ENCODE results near the gene OR6C76.
"Not testable (repeated sequence)": the region's sequence is repeated elsewhere in the genome, so short reads cannot be mapped to it uniquely, and the experiment has no call there.

OR6C76 gene

GRCh38 chr12:55448825-55449224 is 22.8 kb downstream of the OR6C76 start:
- no peak for DNase-seq (ENCODE audit: low read depth, low spot score)
- H3K4me3 ChIP-seq (ENCODE audit: low read length), result no peak overlapping the region

GRCh38 chr12:55464926-55465325 is 38.9 kb downstream of the OR6C76 start:
- not testable (repeated sequence) for DNase-seq (ENCODE audit: low read depth, low spot score); H3K4me3 ChIP-seq (ENCODE audit: low read length)

GRCh38 chr12:55467836-55468235 is 41.8 kb downstream of the OR6C76 start:
- DNase-seq (ENCODE audit: low read depth, low spot score), result no peak
- no peak overlapping the region for H3K4me3 ChIP-seq (ENCODE audit: low read length)

GRCh38 chr12:55469291-55469690 is 43.2 kb downstream of the OR6C76 start:
- DNase-seq (ENCODE audit: low read depth, low spot score), result no peak
- no peak overlapping the region for H3K4me3 ChIP-seq (ENCODE audit: low read length)

GRCh38 chr12:55470088-55470829 is 44.2 kb downstream of the OR6C76 start, which contains the start of gene OR6C70:
OR6C70 (minus strand) TSS chr12:55470138; CDS start chr12:55470138, 0 bp downstream.
- DNase-seq (ENCODE audit: low read depth, low spot score), result no peak
- no peak within 1 kb of the TSS for H3K4me3 ChIP-seq (ENCODE audit: low read length)

GRCh38 chr12:55472264-55472663 is 46.2 kb downstream of the OR6C76 start:
- no peak overlapping the region for H3K4me3 ChIP-seq (ENCODE audit: low read length)
- no peak for DNase-seq (ENCODE audit: low read depth, low spot score)
